Dendritic cell treated with granulocyte-macrophage colony-stimulating factor and Interleukin-4, amounts not matched to agents 40 ng/mL and 50 ng/mL, for 4 days (primary cell): ENCODE data around the gene MEPCE.
A peak's percentile ranks its signal among the peaks of the same experiment; 100 is the strongest.

Experiments
- H3K27ac Mint-ChIP-seq: one replicate; pipeline ENCODE4 v1.8.0; 2022; ENCODE audit warnings: mild to moderate bottlenecking, mixed read lengths
- H3K27me3 Mint-ChIP-seq: one replicate; pipeline ENCODE4 v1.8.0; 2022; ENCODE audit warnings: mild to moderate bottlenecking, mixed read lengths
- H3K36me3 Mint-ChIP-seq: one replicate; pipeline ENCODE4 v1.8.0; 2022; ENCODE audit warnings: low read depth, mixed read lengths
- H3K4me1 Mint-ChIP-seq: one replicate; pipeline ENCODE4 v1.8.0; 2022; ENCODE audit warnings: low read depth, mixed read lengths
- H3K4me3 Mint-ChIP-seq: one replicate; pipeline ENCODE4 v1.8.0; 2022; ENCODE audit warnings: mild to moderate bottlenecking, moderate library complexity, mixed read lengths
- H3K9me3 Mint-ChIP-seq: one replicate; pipeline ENCODE4 v1.8.0; 2022; ENCODE audit warnings: mixed read lengths
- intact Hi-C: fragments of 100-400 bp; cut with micrococcal nuclease; formaldehyde crosslinking; loops from one replicate; pipeline ENCODE4 v1.15.0; 2022

MEPCE gene

GRCh38 chr7:100419660-100420226 is 9.9 kb upstream of the MEPCE start:
- peak overlapping the region; percentile 65 for H3K27ac Mint-ChIP-seq
- intact Hi-C loops = no loop called here
- H3K36me3 Mint-ChIP-seq = peaks cover 58% of the 10 kb centered on the region
- H3K9me3 Mint-ChIP-seq = no peaks in the 10 kb centered on the region
- no peak overlapping the region for H3K4me3 Mint-ChIP-seq
- peaks cover 13% of the 10 kb centered on the region for H3K4me1 Mint-ChIP-seq
- no peaks in the 10 kb centered on the region for H3K27me3 Mint-ChIP-seq

DNA sequence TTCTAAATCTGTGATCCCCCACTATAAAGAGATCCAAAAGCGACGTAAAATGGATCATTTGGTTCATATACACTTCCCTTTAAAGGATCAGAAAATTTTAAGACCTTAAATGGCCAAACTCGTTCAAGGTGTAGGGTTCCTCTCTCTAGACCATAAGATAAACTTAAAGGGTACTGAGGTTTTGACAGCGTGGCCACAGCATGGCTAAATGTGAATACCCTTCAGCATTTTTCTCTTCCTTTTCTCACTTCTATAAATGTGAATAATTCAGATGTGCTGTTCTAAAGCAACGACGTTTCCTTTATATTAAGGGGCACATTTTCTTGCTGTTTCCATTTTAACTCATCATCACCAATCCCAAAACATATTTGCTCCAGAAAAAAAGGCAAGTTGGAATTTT is 6.3 kb upstream of the MEPCE start:
- intact Hi-C loops = no loop called here
- no peak overlapping the region for H3K27ac Mint-ChIP-seq
- peaks cover 25% of the 10 kb centered on the region for H3K4me1 Mint-ChIP-seq
- H3K9me3 Mint-ChIP-seq = no peaks in the 10 kb centered on the region
- H3K27me3 Mint-ChIP-seq = no peaks in the 10 kb centered on the region
- H3K4me3 Mint-ChIP-seq = no peak overlapping the region
- H3K36me3 Mint-ChIP-seq = peaks cover 34% of the 10 kb centered on the region

DNA sequence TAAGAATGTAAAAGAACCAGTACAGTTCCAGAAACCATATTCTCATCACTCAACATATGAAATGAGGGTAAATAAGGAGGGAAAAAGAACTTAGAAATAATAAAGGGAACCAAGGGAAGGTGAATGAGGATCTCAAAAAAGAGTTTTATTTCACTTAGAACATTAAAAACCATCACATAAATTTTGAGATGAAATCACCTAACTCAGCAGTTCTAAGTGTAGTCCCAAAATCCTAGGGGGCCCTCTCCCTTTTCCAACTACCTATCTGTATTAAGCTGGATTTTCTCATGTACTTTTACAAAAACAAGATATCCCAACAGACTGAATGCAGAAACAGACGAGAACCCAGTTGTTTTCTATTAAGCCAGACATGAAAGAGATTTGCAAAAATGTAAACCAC is 4.3 kb upstream of the MEPCE start:
- Mint-ChIP-seq H3K36me3 (peaks cover 42% of the 10 kb centered on the region), H3K4me1 (peaks cover 24% of the 10 kb centered on the region), H3K4me3 (no peak overlapping the region), H3K27me3 (no peaks in the 10 kb centered on the region), H3K9me3 (no peaks in the 10 kb centered on the region), H3K27ac (no peak overlapping the region)
- intact Hi-C loops = loop anchor here (5.0 kb wide), 1 partner anchor 247 kb away; the partner anchor contains the start of gene GNB2

GRCh38 chr7:100426516-100426915 is 3.1 kb upstream of the MEPCE start:
- peaks cover 44% of the 10 kb centered on the region for H3K36me3 Mint-ChIP-seq
- no peaks in the 10 kb centered on the region for H3K27me3 Mint-ChIP-seq
- no peak overlapping the region for H3K27ac Mint-ChIP-seq
- intact Hi-C loops = loop anchor here (5.0 kb wide), 1 partner anchor 246 kb away; the partner anchor contains the start of gene GNB2
- H3K9me3 Mint-ChIP-seq = no peaks in the 10 kb centered on the region
- H3K4me3 Mint-ChIP-seq = no peak overlapping the region
- peaks cover 36% of the 10 kb centered on the region for H3K4me1 Mint-ChIP-seq

DNA sequence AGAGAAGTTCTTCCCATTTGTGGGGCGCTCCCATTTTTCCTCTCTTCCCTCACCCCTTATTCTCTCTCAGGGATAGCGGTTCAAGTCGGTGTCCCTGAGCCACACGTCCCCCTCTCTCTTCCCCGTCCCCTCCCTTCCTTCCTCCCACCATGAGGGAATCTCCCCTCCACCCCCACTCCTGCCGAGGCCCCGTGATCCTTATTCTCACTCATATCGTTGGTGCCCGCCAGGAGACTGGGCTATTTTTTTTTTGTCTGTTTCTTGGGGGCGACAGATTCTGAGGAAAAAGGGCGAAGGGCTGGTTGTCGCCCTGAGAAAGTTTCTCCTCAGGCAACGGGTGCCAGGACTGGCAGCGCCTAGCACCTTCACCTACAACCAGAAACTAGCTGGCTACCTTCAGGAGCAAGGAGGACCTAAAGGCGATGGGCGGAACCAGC is 1.9 kb upstream of the MEPCE start:
- peak overlapping the region; percentile 94 for H3K4me3 Mint-ChIP-seq
- peaks cover 44% of the 10 kb centered on the region for H3K36me3 Mint-ChIP-seq
- H3K27ac Mint-ChIP-seq = peak overlapping the region; percentile 97
- intact Hi-C loops = loop anchor here (2.0 to 5.0 kb wide), 2 partner anchors 59 to 245 kb away; partner anchors contain the start of gene GNB2
- no peaks in the 10 kb centered on the region for H3K27me3 Mint-ChIP-seq
- H3K4me1 Mint-ChIP-seq = peaks cover 49% of the 10 kb centered on the region
- H3K9me3 Mint-ChIP-seq = no peaks in the 10 kb centered on the region

GRCh38 chr7:100428199-100428966 is 1.2 kb upstream of the MEPCE start, which contains the start of gene ZCWPW1:
ZCWPW1 (minus strand) TSS chr7:100428703; CDS start chr7:100420649, 8,054 bp downstream.
- peak within 1 kb of the TSS; percentile 97 for H3K27ac Mint-ChIP-seq
- peak within 1 kb of the TSS; percentile 94 for H3K4me3 Mint-ChIP-seq
- peaks cover 51% of the 10 kb centered on the region for H3K4me1 Mint-ChIP-seq
- no peaks in the 10 kb centered on the region for H3K9me3 Mint-ChIP-seq
- no peaks in the 10 kb centered on the region for H3K27me3 Mint-ChIP-seq
- intact Hi-C loops = loop anchor here (2.0 to 5.0 kb wide), 2 partner anchors 60 to 244 kb away; partner anchors contain the start of gene GNB2
- peaks cover 50% of the 10 kb centered on the region for H3K36me3 Mint-ChIP-seq

GRCh38 chr7:100428967-100429636 is 529 bp upstream of the MEPCE start:
- intact Hi-C loops = loop anchor here (2.0 to 5.0 kb wide), 2 partner anchors 60 to 243 kb away; partner anchors contain the start of gene GNB2
- no peaks in the 10 kb centered on the region for H3K27me3 Mint-ChIP-seq
- peaks cover 55% of the 10 kb centered on the region for H3K4me1 Mint-ChIP-seq
- H3K9me3 Mint-ChIP-seq = no peaks in the 10 kb centered on the region
- H3K4me3 Mint-ChIP-seq = peak overlapping the region; percentile 94
- H3K36me3 Mint-ChIP-seq = peaks cover 57% of the 10 kb centered on the region
- H3K27ac Mint-ChIP-seq = peak overlapping the region; percentile 97

DNA sequence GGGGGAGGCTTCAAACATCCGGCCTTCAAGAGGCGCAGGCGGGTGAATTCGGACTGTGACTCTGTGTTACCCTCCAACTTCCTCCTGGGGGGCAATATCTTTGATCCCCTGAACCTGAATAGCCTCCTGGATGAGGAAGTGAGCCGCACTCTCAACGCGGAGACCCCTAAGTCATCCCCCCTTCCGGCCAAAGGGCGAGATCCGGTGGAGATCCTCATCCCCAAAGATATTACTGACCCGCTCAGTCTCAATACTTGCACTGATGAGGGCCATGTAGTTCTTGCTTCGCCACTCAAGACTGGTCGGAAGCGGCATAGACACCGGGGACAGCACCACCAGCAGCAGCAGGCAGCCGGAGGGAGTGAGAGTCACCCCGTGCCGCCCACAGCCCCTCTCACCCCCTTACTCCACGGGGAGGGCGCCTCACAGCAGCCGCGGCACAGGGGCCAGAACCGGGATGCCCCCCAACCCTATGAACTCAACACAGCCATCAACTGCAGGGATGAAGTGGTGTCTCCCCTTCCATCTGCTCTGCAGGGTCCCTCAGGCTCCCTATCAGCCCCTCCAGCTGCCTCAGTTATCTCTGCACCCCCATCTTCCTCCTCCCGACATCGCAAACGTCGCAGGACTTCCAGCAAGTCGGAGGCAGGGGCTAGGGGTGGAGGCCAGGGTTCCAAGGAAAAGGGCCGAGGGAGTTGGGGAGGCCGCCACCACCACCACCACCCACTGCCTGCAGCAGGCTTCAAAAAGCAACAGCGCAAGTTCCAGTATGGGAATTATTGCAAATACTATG is 1.1 kb downstream of the MEPCE start:
- H3K4me3 Mint-ChIP-seq = peak overlapping the region; percentile 76
- intact Hi-C loops = no loop called here
- peaks cover 73% of the 10 kb centered on the region for H3K36me3 Mint-ChIP-seq
- peaks cover 68% of the 10 kb centered on the region for H3K4me1 Mint-ChIP-seq
- H3K9me3 Mint-ChIP-seq = no peaks in the 10 kb centered on the region
- H3K27me3 Mint-ChIP-seq = no peaks in the 10 kb centered on the region
- H3K27ac Mint-ChIP-seq = peak overlapping the region; percentile 97

DNA sequence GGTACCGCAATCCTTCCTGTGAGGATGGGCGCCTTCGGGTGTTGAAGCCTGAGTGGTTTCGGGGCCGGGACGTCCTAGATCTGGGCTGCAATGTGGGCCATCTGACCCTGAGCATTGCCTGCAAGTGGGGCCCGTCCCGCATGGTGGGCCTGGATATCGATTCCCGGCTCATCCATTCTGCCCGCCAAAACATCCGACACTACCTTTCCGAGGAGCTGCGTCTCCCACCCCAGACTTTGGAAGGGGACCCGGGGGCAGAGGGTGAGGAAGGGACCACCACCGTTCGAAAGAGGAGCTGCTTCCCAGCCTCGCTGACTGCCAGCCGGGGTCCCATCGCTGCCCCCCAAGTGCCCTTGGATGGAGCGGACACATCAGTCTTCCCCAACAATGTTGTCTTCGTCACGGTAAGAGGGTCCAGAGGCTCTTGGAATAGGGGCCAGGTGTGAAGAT is 1.7 kb downstream of the MEPCE start:
- Mint-ChIP-seq H3K27ac (peak overlapping the region; percentile 33), H3K4me3 (peak overlapping the region; percentile 2), H3K36me3 (peaks cover 78% of the 10 kb centered on the region), H3K27me3 (no peaks in the 10 kb centered on the region), H3K9me3 (no peaks in the 10 kb centered on the region), H3K4me1 (peaks cover 63% of the 10 kb centered on the region)
- intact Hi-C loops = no loop called here

DNA sequence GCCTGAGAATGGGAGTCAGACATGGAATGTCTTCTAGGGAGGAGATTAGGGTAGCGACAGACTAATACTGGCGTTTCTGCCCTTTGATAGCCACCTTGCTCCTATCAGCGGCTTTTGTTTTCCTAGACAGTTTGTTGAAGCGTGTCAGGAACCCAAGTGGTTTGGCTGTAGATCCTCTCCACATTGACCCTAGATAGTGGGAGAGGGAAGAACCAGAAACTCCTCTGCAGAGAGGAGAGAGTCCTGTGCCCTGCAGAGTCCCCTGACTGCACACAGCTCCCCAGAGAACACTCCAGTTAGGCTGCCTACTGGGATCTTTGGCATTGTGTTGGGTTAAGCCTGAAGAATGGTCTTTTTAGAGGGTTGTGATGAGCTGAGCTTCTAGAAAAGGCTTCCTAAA is 2.4 kb downstream of the MEPCE start:
- Mint-ChIP-seq H3K4me1 (peaks cover 63% of the 10 kb centered on the region), H3K27me3 (no peaks in the 10 kb centered on the region), H3K9me3 (no peaks in the 10 kb centered on the region), H3K36me3 (peaks cover 80% of the 10 kb centered on the region), H3K27ac (peak overlapping the region; percentile 33), H3K4me3 (no peak overlapping the region)
- intact Hi-C loops = no loop called here

DNA sequence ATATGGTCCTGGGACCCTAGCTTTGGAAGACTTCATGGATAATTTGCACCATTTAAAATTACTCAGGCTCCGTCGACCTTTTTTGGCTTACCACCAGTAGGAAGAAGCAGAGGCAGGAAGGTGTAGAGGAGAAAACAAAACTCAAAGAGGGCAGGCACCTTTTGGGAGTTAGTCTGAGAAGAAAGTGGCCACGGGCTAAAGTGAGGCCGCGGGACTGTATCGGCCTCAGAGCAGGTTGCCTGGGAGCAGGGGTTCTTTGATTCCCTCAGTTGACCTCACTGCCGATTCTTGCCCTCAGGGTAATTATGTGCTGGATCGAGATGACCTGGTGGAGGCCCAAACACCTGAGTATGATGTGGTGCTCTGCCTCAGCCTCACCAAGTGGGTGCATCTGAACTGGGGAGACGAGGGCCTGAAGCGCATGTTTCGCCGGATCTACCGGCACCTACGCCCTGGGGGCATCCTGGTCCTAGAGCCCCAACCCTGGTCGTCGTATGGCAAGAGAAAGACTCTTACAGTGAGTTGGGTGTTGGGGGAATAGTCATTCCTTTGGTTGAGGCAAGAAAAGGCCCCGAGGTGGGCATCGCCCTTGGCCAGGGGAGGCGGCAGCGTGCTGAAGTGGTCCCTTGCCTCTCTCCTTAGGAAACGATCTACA is 3.1 kb downstream of the MEPCE start:
- Mint-ChIP-seq H3K4me1 (peaks cover 61% of the 10 kb centered on the region), H3K9me3 (no peaks in the 10 kb centered on the region)
- intact Hi-C loops = no loop called here

GRCh38 chr7:100433276-100433591 is 3.6 kb downstream of the MEPCE start:
- Mint-ChIP-seq H3K4me1 (peaks cover 58% of the 10 kb centered on the region), H3K4me3 (no peak overlapping the region), H3K9me3 (no peaks in the 10 kb centered on the region), H3K36me3 (peaks cover 79% of the 10 kb centered on the region), H3K27me3 (no peaks in the 10 kb centered on the region), H3K27ac (peak overlapping the region; percentile 35)
- intact Hi-C loops = no loop called here

More for the DNA sequence above, 3.1 kb downstream of the MEPCE start:
- H3K27ac Mint-ChIP-seq = peak overlapping the region; percentile 35
- no peak overlapping the region for H3K4me3 Mint-ChIP-seq
- peaks cover 80% of the 10 kb centered on the region for H3K36me3 Mint-ChIP-seq
- H3K27me3 Mint-ChIP-seq = no peaks in the 10 kb centered on the region
